Thyroid gland (tissue), 4 donors: ENCODE data around the gene BIRC3. TPM values are rescaled to one million over a fixed set of nuclear protein-coding genes. Genes with fewer than 3 reads are reported as not detected.
"Not testable (repeated sequence)": the region's sequence is repeated elsewhere in the genome, so short reads cannot be mapped to it uniquely, and the experiment has no call there.

Experiments used
- DNase-seq, 2 donors: peaks; one replicate each; pipeline ENCODE4 v3.0.0-alpha.2; 2019
- H3K27ac ChIP-seq, 3 donors: fragments of 200-600 bp; sonication (generic); 1 replicate in 2 of 3; 2 replicates in 1 of 3; pipeline ENCODE4 v1.5.1; 2016 to 2019; ENCODE audit warnings: mild to moderate bottlenecking in 1 of 3, moderate library complexity in 1 of 3
- H3K27me3 ChIP-seq: fragments of 200-600 bp; sonication (generic); one replicate; pipeline ENCODE4 v1.5.1; 2019
- H3K36me3 ChIP-seq, 2 donors: fragments of 200-600 bp; sonication (generic); one replicate each; pipeline ENCODE4 v1.5.1; 2016 to 2019
- H3K4me1 ChIP-seq, 2 donors: fragments of 200-600 bp; sonication (generic); one replicate each; pipeline ENCODE4 v1.5.1; 2017 to 2019
- H3K4me3 ChIP-seq, 3 donors: fragments of 200-600 bp; sonication (generic); replicated peaks in 1 of 3; 1 replicate in 2 of 3; 2 replicates in 1 of 3; pipeline ENCODE4 v1.5.1; 2016; ENCODE audit warnings: mild to moderate bottlenecking in 1 of 3
- H3K9me3 ChIP-seq: fragments of 200-600 bp; sonication (generic); one replicate; pipeline ENCODE4 v1.5.1; 2017
- CTCF ChIP-seq, 6 experiments: fragments of 200-600 bp in 3 of 6; fragments of 450-650 bp in 3 of 6; sonication (generic) in 3 of 6; IDR thresholded peaks; one replicate each; pipeline ENCODE4 v1.5.1; 2016 to 2019; ENCODE audit warnings: antibody characterized with exemption in 6 of 6, mild to moderate bottlenecking in 2 of 6, inconsistent platforms in 1 of 6, moderate library complexity in 1 of 6
- POLR2A ChIP-seq, 2 donors: fragments of 450-650 bp; IDR thresholded peaks; one replicate each; pipeline ENCODE4 v1.6.1; 2017; ENCODE audit warnings: antibody characterized with exemption in 2 of 2, mild to moderate bottlenecking in 2 of 2, moderate library complexity in 1 of 2
- WGBS, 2 donors: methylation state at CpG; one replicate each; pipeline ENCODE4 v1.1.5; 2017; 5-methylcytosine and 5-hydroxymethylcytosine counted together
- intact Hi-C: fragments of 100-400 bp; cut with DNase I; formaldehyde crosslinking; loops from one replicate; pipeline ENCODE4 v1.15.1; 2023
- total RNA-seq, 4 donors: library from RNA; depleted of rRNA; stranded (reverse); fragments of >200 nt; gene quantifications; one replicate each; pipeline ENCODE4 v1.2.3, GENCODE V29; 2016

Gene BIRC3
- total RNA-seq, 4 donors from 2014 or later: 2.0 to 6.0 (median 4.1) TPM

GRCh38 chr11:102364991-102365390, 47.7 kb downstream of the BIRC3 start:
- no peak overlapping the region for H3K27ac ChIP-seq
- 80 to 94% methylated on average over 1 of the region's 1 CpG for whole genome bisulfite sequencing, 2 donors
- no peak overlapping the region for H3K4me3 ChIP-seq
- no peaks in the 10 kb centered on the region for H3K27me3 ChIP-seq
- no peaks in the 10 kb centered on the region for H3K9me3 ChIP-seq
- DNase-seq: no peak
- no peaks in the 10 kb centered on the region for H3K4me1 ChIP-seq
- peaks cover 21 to 50% of the 10 kb centered on the region in 2 donors for H3K36me3 ChIP-seq
- no peak for TF ChIP-seq POLR2A (IDR thresholded peaks at IDR 0.05)
- TF ChIP-seq CTCF (IDR thresholded peaks at IDR 0.05): no peak
- intact Hi-C loops: no loop called here

DNA sequence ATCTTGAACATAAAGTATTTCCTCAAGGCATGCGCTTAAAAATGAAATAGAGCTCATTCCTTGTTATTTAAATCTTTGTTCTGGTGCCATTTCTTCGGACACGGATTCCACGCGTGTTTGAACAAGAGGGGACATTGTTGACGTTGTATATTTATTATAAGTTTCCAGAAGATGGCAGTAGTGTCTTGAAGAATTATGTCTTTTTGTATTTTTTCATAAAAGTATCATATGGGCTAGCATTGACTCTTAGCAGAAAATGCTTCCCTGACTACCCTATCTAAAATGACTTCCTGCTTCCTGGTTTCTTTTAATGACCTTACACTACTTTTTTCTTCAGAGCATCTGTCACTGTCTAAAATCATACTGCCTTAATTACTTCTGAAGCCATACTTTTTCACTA, 50.1 kb downstream of the BIRC3 start:
- Histone ChIP-seq H3K27me3 (no peaks in the 10 kb centered on the region), H3K36me3 (peaks cover 19 to 41% of the 10 kb centered on the region in 2 donors), H3K27ac (no peak overlapping the region), H3K4me3 (no peak overlapping the region), H3K9me3 (no peaks in the 10 kb centered on the region), H3K4me1 (no peaks in the 10 kb centered on the region)
- no peak for DNase-seq
- TF ChIP-seq POLR2A (IDR thresholded peaks at IDR 0.05): no peak
- TF ChIP-seq CTCF (IDR thresholded peaks at IDR 0.05): peak in 1 of 6 experiments; percentile 14
- 70 to 75% methylated on average over 6 of the region's 6 CpGs for WGBS, 2 donors
- intact Hi-C loops: no loop called here

GRCh38 chr11:102368472-102368871, 51.2 kb downstream of the BIRC3 start:
- no peaks in the 10 kb centered on the region for H3K9me3 ChIP-seq
- DNase-seq: no peak
- H3K27me3 ChIP-seq: no peaks in the 10 kb centered on the region
- no peak overlapping the region for H3K4me3 ChIP-seq
- no peaks in the 10 kb centered on the region for H3K4me1 ChIP-seq
- 94 to 95% methylated on average over 3 of the region's 3 CpGs for WGBS, 2 donors
- intact Hi-C loops: no loop called here
- no peak overlapping the region for H3K27ac ChIP-seq
- H3K36me3 ChIP-seq: peaks cover 19 to 38% of the 10 kb centered on the region in 2 donors
- TF ChIP-seq CTCF (IDR thresholded peaks at IDR 0.05): no peak
- no peak for TF ChIP-seq POLR2A (IDR thresholded peaks at IDR 0.05)

DNA sequence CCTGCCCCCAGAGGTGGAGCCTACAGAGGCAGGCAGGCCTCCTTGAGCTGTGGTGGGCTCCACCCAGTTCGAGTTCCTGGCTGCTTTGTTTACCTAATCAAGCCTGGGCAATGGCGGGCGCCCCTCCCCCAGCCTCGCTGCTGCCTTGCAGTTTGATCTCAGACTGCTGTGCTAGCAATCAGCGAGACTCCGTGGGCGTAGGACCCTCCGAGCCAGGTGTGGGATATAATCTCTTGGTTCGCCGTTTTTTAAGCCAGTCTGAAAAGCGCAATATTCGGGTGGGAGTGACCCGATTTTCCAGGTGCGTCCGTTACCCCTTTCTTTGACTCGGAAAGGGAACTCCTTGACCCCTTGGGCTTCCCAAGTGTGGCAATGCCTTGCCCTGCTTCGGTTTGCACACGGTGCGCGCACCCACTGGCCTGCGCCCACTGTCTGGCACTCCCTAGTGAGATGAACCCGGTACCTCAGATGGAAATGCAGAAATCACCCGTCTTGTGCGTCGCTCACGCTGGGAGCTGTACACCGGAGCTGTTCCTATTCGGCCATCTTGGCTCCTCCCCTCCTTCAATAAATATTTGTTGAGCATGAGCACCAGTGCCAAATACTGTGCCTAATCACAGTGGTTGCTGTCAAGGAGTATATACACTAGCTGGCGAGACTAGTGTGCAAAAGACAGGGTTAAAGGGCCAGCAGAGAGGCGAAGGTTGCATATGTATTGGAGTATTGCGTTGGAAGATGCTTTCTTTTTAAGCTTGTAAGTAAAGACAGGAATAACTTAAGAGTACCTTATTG, 57.5 kb downstream of the BIRC3 start:
- H3K27me3 ChIP-seq, DNase-seq, intact Hi-C loops, H3K9me3 ChIP-seq, H3K4me3 ChIP-seq, H3K4me1 ChIP-seq, H3K27ac ChIP-seq: not testable (repeated sequence)
- H3K36me3 ChIP-seq: peaks cover 0 to 14% of the 10 kb centered on the region in 2 donors
- WGBS, 2 donors: 88 to 92% methylated on average over 23 to 28 of the region's 31 CpGs

DNA sequence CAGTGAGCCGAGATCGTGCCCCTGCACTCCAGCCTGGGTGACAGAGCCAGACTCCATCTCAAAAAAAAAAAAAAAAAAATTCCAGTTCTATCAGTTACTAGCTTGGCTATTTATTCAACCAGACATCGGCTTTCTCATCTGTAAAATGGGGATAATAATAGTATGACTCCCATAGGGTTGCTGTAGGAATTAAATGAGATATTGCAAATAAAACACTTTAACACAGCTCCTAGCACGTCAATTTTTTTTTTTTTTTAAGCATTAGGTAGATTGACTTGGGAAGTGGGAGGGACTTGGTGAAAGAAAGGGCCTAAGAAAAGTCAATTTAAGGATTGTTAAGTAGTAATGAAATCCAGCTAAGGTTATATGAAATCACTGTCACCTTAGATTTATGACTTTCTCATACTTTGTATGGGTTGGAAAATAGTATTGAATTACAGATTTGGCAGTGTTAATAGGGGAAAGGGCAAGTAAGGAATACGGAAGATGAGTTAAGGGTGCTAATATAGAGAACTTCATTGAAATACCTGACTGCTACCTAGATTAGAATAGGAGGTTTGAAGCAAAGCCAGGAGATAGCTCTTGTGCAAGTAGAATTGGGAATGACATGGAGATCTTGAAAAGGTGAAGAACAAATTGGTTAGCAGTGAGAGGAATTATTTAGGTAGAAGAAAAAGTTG, 58.6 kb downstream of the BIRC3 start:
- Histone ChIP-seq H3K4me1 (no peaks in the 10 kb centered on the region), H3K27me3 (no peaks in the 10 kb centered on the region), H3K9me3 (no peaks in the 10 kb centered on the region), H3K4me3 (no peak overlapping the region), H3K36me3 (peaks cover 5 to 15% of the 10 kb centered on the region in 2 donors), H3K27ac (no peak overlapping the region)
- TF ChIP-seq CTCF (IDR thresholded peaks at IDR 0.05) (no peak), POLR2A (IDR thresholded peaks at IDR 0.05) (no peak)
- 92 to 94% methylated on average over 5 of the region's 5 CpGs for WGBS, 2 donors
- DNase-seq: no peak
- intact Hi-C loops: no loop called here
